Mucosa of descending colon (tissue), 3 donors: ENCODE data around the gene PATL2. TPM values are rescaled to one million over a fixed set of nuclear protein-coding genes. Genes with fewer than 3 reads are reported as not detected.
A peak's percentile ranks its signal among the peaks of the same experiment; 100 is the strongest.
"Not testable (repeated sequence)": the region's sequence is repeated elsewhere in the genome, so short reads cannot be mapped to it uniquely, and the experiment has no call there.

ENCODE experiments used
- ATAC-seq: fragments of 200-7000 bp; cut with Tn5 transposase; one replicate; pipeline ENCODE4 v1.9.1; 2020; ENCODE audit warnings: mild to moderate bottlenecking, moderate library complexity
- DNase-seq, 3 donors: peaks; one replicate each; pipeline ENCODE4 v3.0.0-alpha.2; 2020
- H3K36me3 ChIP-seq: fragments of 200-600 bp; one replicate; pipeline ENCODE4 v1.8.0; 2021; ENCODE audit warnings: low read depth, mild to moderate bottlenecking
- H3K4me1 ChIP-seq: fragments of 200-600 bp; one replicate; pipeline ENCODE4 v1.8.0; 2021; ENCODE audit warnings: low read depth, mild to moderate bottlenecking
- H3K4me3 ChIP-seq: fragments of 200-600 bp; one replicate; pipeline ENCODE4 v1.8.0; 2021; ENCODE audit warnings: mild to moderate bottlenecking
- H3K9me3 ChIP-seq: fragments of 200-600 bp; one replicate; pipeline ENCODE4 v1.8.0; 2021; ENCODE audit warnings: mild to moderate bottlenecking
- intact Hi-C, 2 donors: fragments of 100-400 bp; cut with DNase I in 1 of 2; cut with micrococcal nuclease in 1 of 2; formaldehyde crosslinking; loops; one replicate each; pipeline versions ENCODE4 v1.11.0 to v1.11.1; 2022; cut with DNase I, micrococcal nuclease
- long read RNA-seq, 2 donors: library from polyadenylated mRNA; unstranded; transcript quantifications; one replicate each; pipeline ENCODE4 v2.0.0, GENCODE V29; 2019 to 2021
- total RNA-seq, 3 donors: library from RNA; stranded (reverse); fragmentation: NEBNext Ultra II Directional in 2 of 3; extraction: Animal tissue kit (Norgen Biotek cat#: 25700) in 2 of 3; gene quantifications; one replicate each; pipeline versions ENCODE4 v1.2.1 to v1.2.4, GENCODE V29; 2021 to 2023
- TF ChIP-seq, protein P1 (sequence below): fragments of 200-600 bp; IDR thresholded peaks from one replicate; pipeline ENCODE4 v1.8.0; 2022; ENCODE audit warnings: antibody characterized with exemption, mild to moderate bottlenecking
- donor health status: DM: no; HTN: no; CAD: no; lungs with moderate emphysema.
- donor health status: DM: no; HTN: no; CAD: no.
- donor health status: DM: no; HTN: yes; CAD: no.

PATL2 gene
- total RNA-seq = 1 to 10 TPM; 3.9 to 6.4 (median 4.4) TPM
- long read RNA-seq, donor 1, partial matches to known transcripts = 0 of 2 reads
- long read RNA-seq, donor 1, other reads (novel, unspliced or antisense) = 2 of 2 reads
- long read RNA-seq, donor 2, partial matches to known transcripts = 0 of 4 reads
- long read RNA-seq, donor 2, other reads (novel, unspliced or antisense) = 4 of 4 reads

DNA sequence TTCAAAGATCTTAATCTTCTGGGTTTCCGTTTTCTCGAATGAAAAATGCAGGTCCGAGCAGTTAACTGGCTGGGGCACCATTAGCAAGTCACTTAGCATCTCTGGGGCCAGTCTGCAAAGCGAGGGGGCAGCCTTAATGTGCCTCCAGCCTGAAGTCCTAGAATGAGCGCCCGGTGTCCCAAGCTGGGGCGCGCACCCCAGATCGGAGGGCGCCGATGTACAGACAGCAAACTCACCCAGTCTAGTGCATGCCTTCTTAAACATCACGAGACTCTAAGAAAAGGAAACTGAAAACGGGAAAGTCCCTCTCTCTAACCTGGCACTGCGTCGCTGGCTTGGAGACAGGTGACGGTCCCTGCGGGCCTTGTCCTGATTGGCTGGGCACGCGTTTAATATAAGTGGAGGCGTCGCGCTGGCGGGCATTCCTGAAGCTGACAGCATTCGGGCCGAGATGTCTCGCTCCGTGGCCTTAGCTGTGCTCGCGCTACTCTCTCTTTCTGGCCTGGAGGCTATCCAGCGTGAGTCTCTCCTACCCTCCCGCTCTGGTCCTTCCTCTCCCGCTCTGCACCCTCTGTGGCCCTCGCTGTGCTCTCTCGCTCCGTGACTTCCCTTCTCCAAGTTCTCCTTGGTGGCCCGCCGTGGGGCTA is at the start of gene PATL2, which contains the start of gene B2M:
Gene PATL2, minus strand, starts transcription at position 228 of the 647 bp plus-strand sequence. CDS start 34,833 bp downstream, outside the sequence.
Gene B2M, plus strand, starts transcription at position 422 of the 647 bp plus-strand sequence. Its CDS starts 30 bp downstream, at position 452.
- Histone ChIP-seq H3K4me3 (peak within 1 kb of the TSS; percentile 98), H3K4me1 (peaks cover 37% of the 10 kb centered on the region)

DNA sequence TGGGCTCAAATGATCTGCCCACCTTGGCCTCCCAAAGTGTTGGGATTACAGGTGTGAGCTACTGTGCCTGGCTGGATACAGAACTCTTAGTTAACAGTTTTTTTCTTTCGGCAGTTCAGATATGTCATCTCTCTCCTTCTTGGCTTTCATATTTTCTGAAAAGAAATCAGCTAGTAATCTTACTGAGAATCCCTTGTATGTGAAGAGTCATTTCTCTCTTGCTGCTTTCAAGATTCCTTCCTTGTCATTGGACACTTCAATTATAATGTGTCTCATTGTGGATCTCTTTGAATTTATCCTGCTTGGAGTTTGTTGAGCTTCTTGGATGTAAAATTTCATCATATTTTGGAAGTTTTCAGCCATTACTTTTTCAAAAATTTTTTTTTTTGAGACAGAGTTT is 42.2 kb upstream of the PATL2 start:
- Histone ChIP-seq H3K9me3 (peaks cover 14% of the 10 kb centered on the region), H3K36me3 (no peaks in the 10 kb centered on the region), H3K4me1 (no peaks in the 10 kb centered on the region), H3K4me3 (no peak overlapping the region)
- DNase-seq (no peak), ATAC-seq (no peak)
- intact Hi-C loops = no loop called here
- TF ChIP-seq, protein P1, sequence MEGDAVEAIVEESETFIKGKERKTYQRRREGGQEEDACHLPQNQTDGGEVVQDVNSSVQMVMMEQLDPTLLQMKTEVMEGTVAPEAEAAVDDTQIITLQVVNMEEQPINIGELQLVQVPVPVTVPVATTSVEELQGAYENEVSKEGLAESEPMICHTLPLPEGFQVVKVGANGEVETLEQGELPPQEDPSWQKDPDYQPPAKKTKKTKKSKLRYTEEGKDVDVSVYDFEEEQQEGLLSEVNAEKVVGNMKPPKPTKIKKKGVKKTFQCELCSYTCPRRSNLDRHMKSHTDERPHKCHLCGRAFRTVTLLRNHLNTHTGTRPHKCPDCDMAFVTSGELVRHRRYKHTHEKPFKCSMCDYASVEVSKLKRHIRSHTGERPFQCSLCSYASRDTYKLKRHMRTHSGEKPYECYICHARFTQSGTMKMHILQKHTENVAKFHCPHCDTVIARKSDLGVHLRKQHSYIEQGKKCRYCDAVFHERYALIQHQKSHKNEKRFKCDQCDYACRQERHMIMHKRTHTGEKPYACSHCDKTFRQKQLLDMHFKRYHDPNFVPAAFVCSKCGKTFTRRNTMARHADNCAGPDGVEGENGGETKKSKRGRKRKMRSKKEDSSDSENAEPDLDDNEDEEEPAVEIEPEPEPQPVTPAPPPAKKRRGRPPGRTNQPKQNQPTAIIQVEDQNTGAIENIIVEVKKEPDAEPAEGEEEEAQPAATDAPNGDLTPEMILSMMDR = no peak

More for the DNA sequence above, at the start of gene PATL2, which contains the start of gene B2M:
- ATAC-seq (peak; percentile 87), DNase-seq (peak; percentile 95 to 98 (median 97))
- intact Hi-C loops = no loop called here
- Histone ChIP-seq H3K36me3 (peaks cover 8% of the 10 kb centered on the region), H3K9me3 (no peaks in the 10 kb centered on the region)
- TF ChIP-seq, protein P1 = no peak

DNA sequence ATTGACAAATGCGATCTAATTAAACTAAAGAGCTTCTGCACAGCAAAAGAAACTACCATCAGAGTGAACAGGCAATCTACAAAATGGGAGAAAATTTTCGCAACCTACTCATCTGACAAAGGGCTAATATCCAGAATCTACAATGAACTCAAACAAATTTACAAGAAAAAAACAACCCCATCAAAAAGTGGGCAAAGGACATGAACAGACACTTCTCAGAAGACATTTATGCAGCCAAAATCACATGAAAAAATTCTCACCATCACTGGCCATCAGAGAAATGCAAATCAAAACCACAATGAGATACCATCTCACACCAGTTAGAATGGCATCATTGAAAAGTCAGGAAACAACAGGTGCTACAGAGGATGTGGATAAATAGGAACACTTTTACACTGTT is 32.3 kb upstream of the PATL2 start:
- H3K4me1 ChIP-seq, H3K9me3 ChIP-seq, H3K36me3 ChIP-seq, ATAC-seq, DNase-seq, H3K4me3 ChIP-seq, intact Hi-C loops: not testable (repeated sequence)

DNA sequence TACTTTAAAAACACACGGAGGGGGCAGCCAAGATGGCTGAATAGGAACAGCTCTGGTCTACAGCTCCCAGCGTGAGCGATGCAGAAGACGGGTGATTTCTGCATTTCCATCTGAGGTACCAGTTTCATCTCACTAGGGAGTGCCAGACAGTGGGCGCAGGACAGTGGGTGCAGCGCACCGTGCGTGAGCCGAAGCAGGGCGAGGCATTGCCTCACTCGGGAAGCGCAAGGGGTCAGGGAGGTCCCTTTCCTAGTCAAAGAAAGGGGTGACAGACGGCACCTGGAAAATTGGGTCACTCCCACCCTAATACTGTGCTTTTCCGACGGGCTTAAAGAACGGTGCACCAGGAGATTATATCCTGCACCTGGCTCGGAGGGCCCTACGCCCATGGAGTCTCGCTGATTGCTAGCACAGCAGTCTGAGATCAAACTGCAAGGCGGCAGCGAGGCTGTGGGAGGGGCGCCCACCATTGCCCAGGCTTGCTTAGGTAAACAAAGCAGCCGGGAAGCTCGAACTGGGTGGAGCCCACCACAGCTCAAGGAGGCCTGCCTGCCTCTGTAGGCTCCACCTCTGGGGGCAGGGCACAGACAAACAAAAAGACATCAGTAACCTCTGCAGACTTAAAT is 28.2 kb upstream of the PATL2 start:
- ATAC-seq, H3K9me3 ChIP-seq, DNase-seq, H3K4me3 ChIP-seq, H3K4me1 ChIP-seq, H3K36me3 ChIP-seq: not testable (repeated sequence)
- intact Hi-C loops = loop anchor here in 1 of 2 donors (10.0 kb wide), 1 partner anchor 75 kb away; the partner anchor contains the start of gene SPG11

DNA sequence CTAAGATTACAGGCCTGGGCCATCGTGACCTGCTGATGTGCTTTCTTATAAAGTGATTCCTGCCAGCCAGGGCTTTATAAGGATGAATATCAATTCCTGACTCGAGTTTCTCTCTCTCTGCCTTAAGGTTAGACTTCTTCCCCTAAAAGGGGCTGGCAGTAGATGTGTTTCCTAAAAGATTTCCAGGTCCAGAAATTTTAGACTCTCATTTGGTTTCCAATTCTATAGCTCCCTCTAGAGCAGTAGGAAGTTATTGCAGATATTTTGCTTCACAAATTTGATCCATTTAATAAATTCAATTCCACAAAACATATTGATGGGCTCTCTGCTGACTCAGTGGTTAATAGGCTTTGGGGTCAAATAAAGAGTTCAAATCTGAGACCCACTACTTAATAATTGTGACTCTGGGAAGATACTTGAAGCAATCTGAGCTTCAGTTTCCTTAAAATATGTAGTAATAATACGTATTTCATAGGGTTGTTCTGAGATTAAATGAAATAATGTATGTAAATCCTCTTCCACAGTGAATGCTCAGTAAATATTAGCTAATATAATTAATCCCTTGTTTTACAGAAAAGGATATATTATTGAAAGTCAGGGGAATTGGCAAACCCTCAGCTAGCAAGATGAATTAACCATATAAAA is 27.3 kb upstream of the PATL2 start:
- peak; percentile 66 for ATAC-seq
- Histone ChIP-seq H3K9me3 (no peaks in the 10 kb centered on the region), H3K36me3 (no peaks in the 10 kb centered on the region), H3K4me1 (peaks cover 3% of the 10 kb centered on the region), H3K4me3 (no peak overlapping the region)
- intact Hi-C loops = loop anchor here in 1 of 2 donors (10.0 kb wide), 1 partner anchor 74 kb away; the partner anchor contains the start of gene SPG11
- TF ChIP-seq, protein P1 = no peak
- DNase-seq = no peak

DNA sequence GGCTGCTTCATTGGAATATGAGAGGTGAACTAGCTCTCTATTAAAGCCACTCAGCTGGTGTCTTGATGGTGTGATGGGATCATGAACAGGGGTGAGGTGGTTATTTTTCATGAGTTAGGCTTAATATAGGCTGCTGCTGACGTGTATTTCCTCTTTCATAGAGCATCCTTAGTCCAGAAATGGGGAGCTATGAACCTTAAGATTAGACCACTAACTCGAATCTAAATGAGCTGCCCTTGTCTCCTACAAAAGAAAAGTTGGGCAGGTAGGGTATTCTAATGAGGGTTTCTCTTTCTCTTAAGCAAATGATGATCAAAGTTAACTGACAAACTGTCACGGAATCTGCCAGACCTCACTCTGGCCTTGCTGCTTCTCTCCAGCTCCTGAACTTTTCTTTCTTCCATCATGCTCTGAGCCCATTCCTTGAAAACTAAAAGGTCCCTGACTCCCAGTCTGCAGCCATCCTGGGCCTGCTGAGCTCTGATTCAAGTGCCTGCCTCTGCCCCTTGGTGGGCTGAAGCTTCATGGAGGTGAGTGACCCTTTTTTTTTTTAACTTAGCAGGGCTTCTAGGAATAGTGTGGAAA is 25.1 kb upstream of the PATL2 start, which contains the start of gene TRIM69:
Gene TRIM69, plus strand, starts transcription at position 348 of the 585 bp plus-strand sequence. Its CDS starts 177 bp downstream, at position 525.
- peak; percentile 42 for ATAC-seq
- H3K4me1 ChIP-seq = peaks cover 3% of the 10 kb centered on the region
- H3K36me3 ChIP-seq = no peaks in the 10 kb centered on the region
- H3K4me3 ChIP-seq = no peak within 1 kb of the TSS
- no peaks in the 10 kb centered on the region for H3K9me3 ChIP-seq
- DNase-seq = no peak
- intact Hi-C loops = loop anchor here in 1 of 2 donors (10.0 kb wide), 1 partner anchor 71 kb away; the partner anchor contains the start of gene SPG11
- TF ChIP-seq, protein P1 = no peak
